ENCODE measurements around the gene GLO1.

The GLO1 gene

GRCh38 chr6:38687549-38687948, 15.4 kb downstream of the GLO1 start:
- Histone ChIP-seq H3K27me3 (ENCODE audit: control insufficient read depth, low read length) (no peaks in the 10 kb centered on the region), H3K4me3 (ENCODE audit: low read length) (no peak overlapping the region), H3K4me2 (ENCODE audit: low read length) (no peak overlapping the region), H3K36me3 (ENCODE audit: control insufficient read depth, low read length) (peaks cover 53% of the 10 kb centered on the region), H3K9me3 (ENCODE audit: control insufficient read depth, insufficient read depth, low read length) (no peaks in the 10 kb centered on the region), H3K79me2 (ENCODE audit: control insufficient read depth, low read length) (peaks cover 73% of the 10 kb centered on the region), H3K4me1 (ENCODE audit: control insufficient read depth, low read length) (peaks cover 14% of the 10 kb centered on the region), H3K9me2 (replicated peaks; ENCODE audit: control insufficient read depth, low read length) (no peaks in the 10 kb centered on the region), H3F3A (ENCODE audit: control insufficient read depth, insufficient read depth) (peaks cover 4% of the 10 kb centered on the region; the same call in 1 of the 2 replicates), H3K27ac (ENCODE audit: low read depth, low read length) (no peak overlapping the region), H4K20me1 (ENCODE audit: control insufficient read depth, insufficient read depth, low read depth, low read length) (peaks cover 14% of the 10 kb centered on the region)
- no peak for TF ChIP-seq CTCF (IDR thresholded peaks at IDR 0.05; ENCODE audit: low read depth, low read length, poor library complexity, severe bottlenecking)
- no peak for TF ChIP-seq EZH2phosphoT487 (IDR thresholded peaks at IDR 0.05; ENCODE audit: borderline replicate concordance, low read length)

- Histone ChIP-seq H3K4me2 (ENCODE audit: low read length) (no peak overlapping the region), H3F3A (ENCODE audit: control insufficient read depth, insufficient read depth) (peaks cover 4% of the 10 kb centered on the region; the same call in 1 of the 2 replicates), H3K27ac (ENCODE audit: low read depth, low read length) (no peak overlapping the region), H3K9me2 (replicated peaks; ENCODE audit: control insufficient read depth, low read length) (no peaks in the 10 kb centered on the region), H3K27me3 (ENCODE audit: control insufficient read depth, low read length) (no peaks in the 10 kb centered on the region), H3K36me3 (ENCODE audit: control insufficient read depth, low read length) (peaks cover 57% of the 10 kb centered on the region), H3K9me3 (ENCODE audit: control insufficient read depth, insufficient read depth, low read length) (no peaks in the 10 kb centered on the region), H3K4me1 (ENCODE audit: control insufficient read depth, low read length) (peaks cover 14% of the 10 kb centered on the region), H3K4me3 (ENCODE audit: low read length) (no peak overlapping the region), H4K20me1 (ENCODE audit: control insufficient read depth, insufficient read depth, low read depth, low read length) (peaks cover 14% of the 10 kb centered on the region), H3K79me2 (ENCODE audit: control insufficient read depth, low read length) (peaks cover 68% of the 10 kb centered on the region)
- TF ChIP-seq EZH2phosphoT487 (IDR thresholded peaks at IDR 0.05; ENCODE audit: borderline replicate concordance, low read length) (no peak), CTCF (IDR thresholded peaks at IDR 0.05; ENCODE audit: low read depth, low read length, poor library complexity, severe bottlenecking) (no peak)
Observed at GRCh38 chr6:38687043-38687353, 15.9 kb downstream of the GLO1 start.

- Histone ChIP-seq H3F3A (ENCODE audit: control insufficient read depth, insufficient read depth) (peaks cover 4% of the 10 kb centered on the region; the same call in 1 of the 2 replicates), H3K9me3 (ENCODE audit: control insufficient read depth, insufficient read depth, low read length) (no peaks in the 10 kb centered on the region), H3K9me2 (replicated peaks; ENCODE audit: control insufficient read depth, low read length) (no peaks in the 10 kb centered on the region), H3K27ac (ENCODE audit: low read depth, low read length) (no peak overlapping the region), H4K20me1 (ENCODE audit: control insufficient read depth, insufficient read depth, low read depth, low read length) (peaks cover 14% of the 10 kb centered on the region), H3K4me2 (ENCODE audit: low read length) (no peak overlapping the region), H3K4me1 (ENCODE audit: control insufficient read depth, low read length) (peaks cover 14% of the 10 kb centered on the region), H3K4me3 (ENCODE audit: low read length) (no peak overlapping the region), H3K27me3 (ENCODE audit: control insufficient read depth, low read length) (no peaks in the 10 kb centered on the region), H3K36me3 (ENCODE audit: control insufficient read depth, low read length) (peaks cover 63% of the 10 kb centered on the region), H3K79me2 (ENCODE audit: control insufficient read depth, low read length) (peaks cover 62% of the 10 kb centered on the region)
- TF ChIP-seq EZH2phosphoT487 (IDR thresholded peaks at IDR 0.05; ENCODE audit: borderline replicate concordance, low read length), result no peak
- TF ChIP-seq CTCF (IDR thresholded peaks at IDR 0.05; ENCODE audit: low read depth, low read length, poor library complexity, severe bottlenecking), result no peak
Observed at GRCh38 chr6:38686270-38687042, 16.5 kb downstream of the GLO1 start.
